ENCODE data around the gene DLG1. TPM values are rescaled to one million over a fixed set of nuclear protein-coding genes. Genes with fewer than 3 reads are reported as not detected.

Gene DLG1
- total RNA-seq, 1 experiment from 2014 or later = 111 TPM

GRCh38 chr3:196998966-196999760 lies 299.2 kb downstream of the DLG1 start:
- DNase-seq (ENCODE audit: low read depth) = no peak

DNA sequence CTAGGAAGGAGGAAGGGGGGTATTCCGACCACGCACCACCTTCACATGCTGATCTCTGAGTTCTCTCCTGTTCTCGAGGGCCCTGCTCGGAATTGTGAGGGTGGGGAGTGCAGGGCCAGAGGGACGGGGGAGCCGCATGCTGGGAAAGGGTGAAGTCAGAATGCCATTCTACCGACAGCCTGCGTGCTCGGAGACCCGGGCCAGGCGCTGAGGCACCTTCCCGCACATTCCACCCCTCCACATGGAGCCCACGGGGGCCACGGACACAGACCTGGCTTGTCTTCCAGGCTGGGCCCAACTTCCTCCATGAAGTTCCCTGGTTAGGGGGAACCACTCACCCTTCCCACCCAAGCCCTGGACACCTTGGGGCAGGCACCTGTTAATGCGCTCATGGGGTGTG lies 301.1 kb downstream of the DLG1 start:
- no peak for DNase-seq (ENCODE audit: low read depth)

DNA sequence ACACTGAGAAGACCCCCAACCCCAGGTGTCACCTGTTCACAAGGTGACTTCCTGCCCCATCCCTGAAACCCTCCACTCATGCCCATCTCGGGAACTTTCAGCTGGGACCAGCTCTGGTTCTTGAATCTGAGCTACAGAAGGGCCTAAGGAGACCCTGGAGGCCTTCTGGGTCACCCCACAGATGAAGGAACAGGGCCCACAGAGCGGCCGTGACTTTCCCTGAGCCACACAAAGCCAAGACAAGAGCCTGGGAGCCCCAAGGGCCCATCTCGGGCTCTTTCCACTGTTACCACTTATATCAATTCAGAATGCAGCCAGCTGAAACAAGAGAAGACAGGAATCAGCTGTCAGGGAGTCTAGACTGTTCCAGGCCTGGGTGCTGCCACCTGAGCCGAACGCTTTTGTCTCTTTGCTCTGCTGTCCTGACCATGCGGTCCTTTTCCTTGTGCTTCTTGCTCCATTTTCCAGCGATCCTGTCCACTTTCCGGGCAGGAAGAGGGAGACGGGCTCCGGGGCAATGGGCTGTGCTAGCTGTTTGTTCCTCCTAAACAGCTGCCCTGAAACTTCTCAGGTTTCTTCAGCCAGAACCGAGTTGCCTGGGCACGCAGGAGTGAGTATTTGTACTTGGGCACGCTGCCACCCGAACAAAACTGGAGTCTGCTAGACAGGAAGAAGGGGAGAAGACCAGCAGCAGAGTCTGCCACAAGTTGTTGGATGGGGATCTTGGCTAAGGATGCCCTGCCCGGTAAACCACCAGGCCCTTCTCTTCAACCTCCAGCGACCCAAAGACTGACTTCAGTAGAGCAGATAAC lies 301.8 kb downstream of the DLG1 start:
- no peak for DNase-seq (ENCODE audit: low read depth)

GRCh38 chr3:196995646-196996355 lies 302.6 kb downstream of the DLG1 start:
- no peak for DNase-seq (ENCODE audit: low read depth)

GRCh38 chr3:196995027-196995426 lies 303.4 kb downstream of the DLG1 start:
- no peak for DNase-seq (ENCODE audit: low read depth)

- DNase-seq (ENCODE audit: low read depth) = no peak
Measured at GRCh38 chr3:196994056-196994455, 304.4 kb downstream of the DLG1 start.
